PFSK-1 (cell line): ENCODE measurements around the gene TMEM53.

Experiments used
- POLR2AphosphoS5 ChIP-seq: IDR thresholded peaks from 2 replicates; pipeline ENCODE4 v1.6.1; 2012; ENCODE audit warnings: low read depth, mild to moderate bottlenecking, control low read depth, low read length, moderate library complexity
- SIN3A ChIP-seq: IDR thresholded peaks from 2 replicates; pipeline ENCODE4 v1.6.1; 2012; ENCODE audit warnings: mild to moderate bottlenecking, low read length, moderate library complexity, borderline replicate concordance; ENCODE audit not compliant: insufficient read depth
- TAF1 ChIP-seq: IDR thresholded peaks from 2 replicates; pipeline ENCODE4 v1.6.1; 2012; ENCODE audit warnings: low read length, control low read depth, borderline replicate concordance; ENCODE audit not compliant: insufficient read depth
- TF ChIP-seq, protein P1 (sequence below), 2 experiments: IDR thresholded peaks; 2 replicates each; pipeline versions ENCODE4 v1.6.1 to v1.8.0; 2011 to 2012; ENCODE audit warnings: low read depth in 2 of 2, low read length in 2 of 2, control low read depth in 1 of 2, inconsistent platforms in 1 of 2, mild to moderate bottlenecking in 1 of 2, moderate library complexity in 1 of 2; ENCODE audit not compliant: insufficient read depth in 1 of 2

DNA sequence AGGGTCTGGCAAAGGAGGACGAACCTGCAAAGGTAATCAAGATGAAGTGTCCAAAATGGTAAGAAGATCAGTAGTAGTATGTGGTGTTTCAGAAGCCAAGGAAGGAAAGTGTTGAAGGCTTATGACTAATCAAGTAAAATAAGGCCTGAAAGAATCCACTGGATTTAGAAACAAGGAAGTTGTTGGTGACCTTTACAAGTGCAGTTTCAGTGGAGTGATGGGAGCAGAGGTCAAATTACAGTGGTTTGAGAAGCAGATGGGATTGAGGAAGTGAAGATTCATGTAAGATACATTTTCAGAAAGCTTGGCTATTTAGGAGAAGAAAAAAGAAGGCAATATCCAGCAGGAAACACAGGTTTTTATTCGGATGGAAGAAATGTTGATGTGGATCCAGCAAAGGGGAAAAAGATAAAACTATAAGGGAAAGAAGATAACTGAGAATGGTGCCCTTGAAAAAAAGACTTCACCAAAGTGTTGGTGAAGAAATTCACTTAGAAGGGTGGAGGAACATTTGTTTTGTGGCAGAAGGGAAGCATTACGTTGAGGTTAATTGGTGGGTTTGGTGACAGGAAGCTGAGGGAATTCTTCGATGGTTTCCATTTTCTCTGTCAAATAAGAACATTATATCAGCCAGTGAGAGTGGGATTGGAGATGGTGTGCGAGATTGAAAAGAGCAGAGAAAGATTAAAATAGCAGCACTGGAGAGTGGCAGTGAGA is 2.4 kb upstream of the TMEM53 start:
- TF ChIP-seq, protein P1, sequence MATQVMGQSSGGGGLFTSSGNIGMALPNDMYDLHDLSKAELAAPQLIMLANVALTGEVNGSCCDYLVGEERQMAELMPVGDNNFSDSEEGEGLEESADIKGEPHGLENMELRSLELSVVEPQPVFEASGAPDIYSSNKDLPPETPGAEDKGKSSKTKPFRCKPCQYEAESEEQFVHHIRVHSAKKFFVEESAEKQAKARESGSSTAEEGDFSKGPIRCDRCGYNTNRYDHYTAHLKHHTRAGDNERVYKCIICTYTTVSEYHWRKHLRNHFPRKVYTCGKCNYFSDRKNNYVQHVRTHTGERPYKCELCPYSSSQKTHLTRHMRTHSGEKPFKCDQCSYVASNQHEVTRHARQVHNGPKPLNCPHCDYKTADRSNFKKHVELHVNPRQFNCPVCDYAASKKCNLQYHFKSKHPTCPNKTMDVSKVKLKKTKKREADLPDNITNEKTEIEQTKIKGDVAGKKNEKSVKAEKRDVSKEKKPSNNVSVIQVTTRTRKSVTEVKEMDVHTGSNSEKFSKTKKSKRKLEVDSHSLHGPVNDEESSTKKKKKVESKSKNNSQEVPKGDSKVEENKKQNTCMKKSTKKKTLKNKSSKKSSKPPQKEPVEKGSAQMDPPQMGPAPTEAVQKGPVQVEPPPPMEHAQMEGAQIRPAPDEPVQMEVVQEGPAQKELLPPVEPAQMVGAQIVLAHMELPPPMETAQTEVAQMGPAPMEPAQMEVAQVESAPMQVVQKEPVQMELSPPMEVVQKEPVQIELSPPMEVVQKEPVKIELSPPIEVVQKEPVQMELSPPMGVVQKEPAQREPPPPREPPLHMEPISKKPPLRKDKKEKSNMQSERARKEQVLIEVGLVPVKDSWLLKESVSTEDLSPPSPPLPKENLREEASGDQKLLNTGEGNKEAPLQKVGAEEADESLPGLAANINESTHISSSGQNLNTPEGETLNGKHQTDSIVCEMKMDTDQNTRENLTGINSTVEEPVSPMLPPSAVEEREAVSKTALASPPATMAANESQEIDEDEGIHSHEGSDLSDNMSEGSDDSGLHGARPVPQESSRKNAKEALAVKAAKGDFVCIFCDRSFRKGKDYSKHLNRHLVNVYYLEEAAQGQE (IDR thresholded peaks at IDR 0.05; ENCODE audit: insufficient read depth in 1 of 2, low read depth in 2 of 2, low read length in 2 of 2), result no peak
- TF ChIP-seq POLR2AphosphoS5 (no peak), SIN3A (no peak), TAF1 (no peak)
